CD4-positive, alpha-beta T cell treated with Interleukin-4 for 4 hours (primary cell): ENCODE data around the gene ABCA13.

ENCODE experiments used
- DNase-seq: peaks from one replicate; pipeline ENCODE4 v3.0.0-alpha.2; 2020

Gene ABCA13

GRCh38 chr7:48454750-48455192 lies 283.5 kb downstream of the ABCA13 start:
- no peak for DNase-seq

- DNase-seq = no peak
These were observed 284.1 kb downstream of the ABCA13 start for GRCh38 chr7:48455363-48455762.

GRCh38 chr7:48458701-48459524 lies 287.7 kb downstream of the ABCA13 start:
- DNase-seq = no peak

- DNase-seq = no peak
These were observed 295.5 kb downstream of the ABCA13 start for GRCh38 chr7:48466713-48467112.

GRCh38 chr7:48471196-48471595 lies 299.9 kb downstream of the ABCA13 start:
- no peak for DNase-seq

GRCh38 chr7:48472640-48473039 lies 301.4 kb downstream of the ABCA13 start:
- DNase-seq = no peak

- no peak for DNase-seq
These were observed 302.1 kb downstream of the ABCA13 start for GRCh38 chr7:48473205-48473865.

GRCh38 chr7:48481235-48481634 lies 310.0 kb downstream of the ABCA13 start:
- no peak for DNase-seq

GRCh38 chr7:48497521-48497920 lies 326.3 kb downstream of the ABCA13 start:
- no peak for DNase-seq

GRCh38 chr7:48502021-48502420 lies 330.8 kb downstream of the ABCA13 start:
- DNase-seq = no peak

GRCh38 chr7:48505051-48505450 lies 333.8 kb downstream of the ABCA13 start:
- no peak for DNase-seq

GRCh38 chr7:48505466-48505865 lies 334.2 kb downstream of the ABCA13 start:
- no peak for DNase-seq

- no peak for DNase-seq
These were observed 335.3 kb downstream of the ABCA13 start for GRCh38 chr7:48506569-48506968.

GRCh38 chr7:48511080-48511479 lies 339.8 kb downstream of the ABCA13 start:
- DNase-seq = no peak

- DNase-seq = no peak
These were observed 341.6 kb downstream of the ABCA13 start for GRCh38 chr7:48512892-48513291.

GRCh38 chr7:48515171-48515570 lies 343.9 kb downstream of the ABCA13 start:
- no peak for DNase-seq

GRCh38 chr7:48518092-48518491 lies 346.8 kb downstream of the ABCA13 start:
- no peak for DNase-seq

- no peak for DNase-seq
These were observed 351.4 kb downstream of the ABCA13 start for GRCh38 chr7:48522692-48523091.

- no peak for DNase-seq
These were observed 354.8 kb downstream of the ABCA13 start for GRCh38 chr7:48525736-48526732.

GRCh38 chr7:48528646-48529045 lies 357.4 kb downstream of the ABCA13 start:
- DNase-seq = no peak

GRCh38 chr7:48537561-48537960 lies 366.3 kb downstream of the ABCA13 start:
- no peak for DNase-seq

- no peak for DNase-seq
These were observed 369.5 kb downstream of the ABCA13 start for GRCh38 chr7:48540746-48541145.

- no peak for DNase-seq
These were observed 377.4 kb downstream of the ABCA13 start for GRCh38 chr7:48548667-48549066.
